Stomach (tissue), 4 donors: ENCODE results near the gene PIKFYVE.

Source experiments
- POLR2A ChIP-seq, 4 donors: fragments of 450-650 bp; IDR thresholded peaks; one replicate each; pipeline ENCODE4 v1.6.1; 2016; ENCODE audit warnings: antibody characterized with exemption in 4 of 4, control low read depth in 2 of 4, mild to moderate bottlenecking in 1 of 4, moderate library complexity in 1 of 4
- POLR2AphosphoS5 ChIP-seq, 3 donors: sonication (generic); formaldehyde crosslinking; IDR thresholded peaks; one replicate each; pipeline ENCODE4 v1.6.1; 2016; ENCODE audit warnings: antibody characterized with exemption in 3 of 3

DNA sequence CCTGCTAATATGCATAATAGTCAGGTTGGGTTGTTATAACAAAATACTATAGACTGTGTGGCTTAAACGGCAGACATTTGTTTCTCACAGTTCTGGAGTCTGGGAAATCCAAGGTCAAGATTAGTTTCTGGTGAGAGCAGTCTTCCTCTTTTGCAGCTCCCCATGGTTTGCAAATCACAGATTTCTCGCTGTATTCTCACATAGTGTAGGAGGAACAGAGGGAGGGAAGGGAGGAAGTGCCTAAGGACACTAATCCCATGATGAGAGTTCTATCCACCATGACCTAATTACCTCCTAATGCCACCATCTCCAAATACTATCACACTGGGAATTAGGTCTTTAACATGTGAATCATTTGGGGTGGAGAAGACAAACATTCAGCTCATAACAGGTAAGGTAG lies 120.5 kb downstream of the PIKFYVE start:
- TF ChIP-seq POLR2AphosphoS5 (IDR thresholded peaks at IDR 0.05) = no peak
- TF ChIP-seq POLR2A (IDR thresholded peaks at IDR 0.05) = no peak
